ENCODE results near the gene ADORA3.

ADORA3 gene

GRCh38 chr1:111463029-111463683, 40.3 kb downstream of the ADORA3 start:
- peaks cover 46% of the 10 kb centered on the region for H3K36me3 ChIP-seq (ENCODE audit: control insufficient read depth, insufficient read depth, low read length)
- WGBS, 2 experiments (ENCODE audit: insufficient coverage in 2 of 2), result 93 to 94% methylated on average over 3 to 4 of the region's 4 CpGs
- no peaks in the 10 kb centered on the region for H3K9me3 ChIP-seq (ENCODE audit: control insufficient read depth, low read length)
- no peaks in the 10 kb centered on the region for H3K4me1 ChIP-seq (ENCODE audit: control insufficient read depth, insufficient read depth, low read length, poor library complexity, severe bottlenecking)
- H3K4me3 ChIP-seq (ENCODE audit: extremely low read depth, insufficient read depth, low read length, poor library complexity, severe bottlenecking), result no peak overlapping the region
- H3K27ac ChIP-seq (ENCODE audit: low read depth, low read length, severe bottlenecking), result no peak overlapping the region

DNA sequence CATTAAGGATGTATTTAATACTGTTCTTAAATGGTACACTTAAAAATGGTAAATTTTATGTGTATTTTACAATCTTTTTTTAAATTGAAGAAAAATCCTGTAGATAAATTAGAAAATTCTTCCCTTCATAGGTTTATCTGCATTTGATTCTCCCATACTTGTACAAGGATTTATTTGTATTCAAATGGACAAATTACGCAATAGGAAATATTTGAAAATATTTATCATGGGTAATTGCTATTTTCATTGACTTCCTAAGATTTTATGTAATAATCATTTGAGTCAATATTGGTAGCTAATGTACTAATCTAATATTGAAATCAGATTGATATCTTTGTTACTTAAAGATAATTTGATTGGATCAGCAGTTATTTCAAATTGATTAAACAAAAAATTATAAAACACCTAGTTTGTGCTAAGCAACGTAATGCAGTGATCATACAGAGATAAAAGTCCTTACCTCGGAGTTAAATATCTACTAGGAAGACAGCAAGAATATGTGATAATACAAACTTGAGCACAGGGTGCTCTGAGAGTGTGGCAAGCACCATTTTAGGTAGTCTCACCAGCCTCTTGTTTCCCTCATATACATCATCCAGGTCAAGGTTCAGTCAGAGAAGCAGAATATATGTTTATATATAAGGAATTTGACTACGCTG, 40.9 kb downstream of the ADORA3 start:
- 100% methylated on average over 1 of the region's 4 CpGs; no CpG with 5 or more reads in 1 of the 2 experiments for WGBS, 2 experiments (ENCODE audit: insufficient coverage in 2 of 2)
- Histone ChIP-seq H3K9me3 (ENCODE audit: control insufficient read depth, low read length) (no peaks in the 10 kb centered on the region), H3K36me3 (ENCODE audit: control insufficient read depth, insufficient read depth, low read length) (peaks cover 50% of the 10 kb centered on the region), H3K4me1 (ENCODE audit: control insufficient read depth, insufficient read depth, low read length, poor library complexity, severe bottlenecking) (no peaks in the 10 kb centered on the region), H3K4me3 (ENCODE audit: extremely low read depth, insufficient read depth, low read length, poor library complexity, severe bottlenecking) (no peak overlapping the region), H3K27ac (ENCODE audit: low read depth, low read length, severe bottlenecking) (no peak overlapping the region)

DNA sequence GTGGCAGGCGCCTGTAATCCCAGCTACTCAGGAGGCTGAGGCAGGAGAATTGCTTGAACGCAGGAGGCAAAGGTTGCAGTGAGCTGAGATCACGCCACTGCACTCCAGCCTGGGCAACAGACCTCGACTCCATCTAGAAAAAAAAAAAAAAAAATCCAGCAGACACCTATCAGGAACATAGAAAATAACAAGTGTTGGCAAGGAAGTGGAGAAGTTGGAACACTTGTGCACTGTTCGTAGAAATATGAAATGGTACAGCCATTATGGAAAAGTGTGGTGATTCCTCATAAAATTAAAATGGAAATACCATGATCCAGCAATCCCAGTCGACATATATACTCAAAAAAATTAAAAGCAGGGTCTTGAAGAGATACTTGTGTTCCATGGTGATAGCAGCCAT, 41.7 kb downstream of the ADORA3 start:
- no peak overlapping the region for H3K27ac ChIP-seq (ENCODE audit: low read depth, low read length, severe bottlenecking)
- 85 to 96% methylated on average over 2 to 3 of the region's 6 CpGs for WGBS, 2 experiments (ENCODE audit: insufficient coverage in 2 of 2)
- H3K36me3 ChIP-seq (ENCODE audit: control insufficient read depth, insufficient read depth, low read length), result peaks cover 57% of the 10 kb centered on the region
- no peak overlapping the region for H3K4me3 ChIP-seq (ENCODE audit: extremely low read depth, insufficient read depth, low read length, poor library complexity, severe bottlenecking)
- H3K4me1 ChIP-seq (ENCODE audit: control insufficient read depth, insufficient read depth, low read length, poor library complexity, severe bottlenecking), result no peaks in the 10 kb centered on the region
- no peaks in the 10 kb centered on the region for H3K9me3 ChIP-seq (ENCODE audit: control insufficient read depth, low read length)

DNA sequence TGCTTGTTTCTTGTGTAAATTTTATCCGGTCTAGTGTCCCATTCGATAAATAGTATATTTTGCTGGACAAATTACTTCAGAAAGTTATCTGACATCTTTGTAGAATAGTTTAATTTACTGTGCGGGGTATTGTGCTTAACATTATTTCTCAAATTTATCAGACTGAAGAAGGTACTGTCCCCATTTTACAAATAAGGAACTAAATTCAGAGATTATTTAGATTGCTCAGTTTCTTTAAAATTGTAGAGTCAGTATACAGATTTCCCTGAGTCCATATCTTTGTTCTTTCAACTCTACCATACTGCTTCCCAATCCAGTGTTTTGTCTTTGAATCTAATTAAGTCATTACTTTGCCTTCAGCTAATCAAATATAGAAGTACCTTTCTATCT, 47.8 kb downstream of the ADORA3 start:
- Histone ChIP-seq H3K4me3 (ENCODE audit: extremely low read depth, insufficient read depth, low read length, poor library complexity, severe bottlenecking) (no peak overlapping the region), H3K36me3 (ENCODE audit: control insufficient read depth, insufficient read depth, low read length) (peaks cover 93% of the 10 kb centered on the region), H3K4me1 (ENCODE audit: control insufficient read depth, insufficient read depth, low read length, poor library complexity, severe bottlenecking) (no peaks in the 10 kb centered on the region), H3K27ac (ENCODE audit: low read depth, low read length, severe bottlenecking) (no peak overlapping the region), H3K9me3 (ENCODE audit: control insufficient read depth, low read length) (no peaks in the 10 kb centered on the region)
- WGBS, 2 experiments (ENCODE audit: insufficient coverage in 2 of 2), result no CpG with 5 or more reads among the region's 3 CpGs

GRCh38 chr1:111454859-111455641, 48.4 kb downstream of the ADORA3 start:
- Histone ChIP-seq H3K9me3 (ENCODE audit: control insufficient read depth, low read length) (no peaks in the 10 kb centered on the region), H3K4me3 (ENCODE audit: extremely low read depth, insufficient read depth, low read length, poor library complexity, severe bottlenecking) (no peak overlapping the region), H3K36me3 (ENCODE audit: control insufficient read depth, insufficient read depth, low read length) (peaks cover 88% of the 10 kb centered on the region), H3K27ac (ENCODE audit: low read depth, low read length, severe bottlenecking) (no peak overlapping the region), H3K4me1 (ENCODE audit: control insufficient read depth, insufficient read depth, low read length, poor library complexity, severe bottlenecking) (no peaks in the 10 kb centered on the region)
- 83% methylated on average over 1 of the region's 5 CpGs; no CpG with 5 or more reads in 1 of the 2 experiments for WGBS, 2 experiments (ENCODE audit: insufficient coverage in 2 of 2)

DNA sequence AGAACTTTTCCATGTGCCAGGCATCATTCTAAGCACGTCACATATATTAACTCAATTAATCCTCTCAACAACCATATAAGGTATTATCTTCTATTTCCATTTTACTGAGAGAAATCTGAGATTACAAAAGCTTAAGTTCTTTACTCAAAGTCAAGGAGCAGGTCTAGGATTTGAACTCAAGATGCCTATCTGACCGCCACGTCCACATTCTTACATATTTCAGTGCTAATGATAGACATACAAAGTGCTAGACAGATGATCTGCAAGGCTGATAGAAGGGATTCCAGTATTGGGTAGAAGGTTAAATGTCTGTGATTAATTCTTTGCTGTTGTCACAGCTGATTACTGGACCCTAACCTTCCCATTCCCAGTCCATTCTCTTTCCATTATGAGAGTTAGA, 49.7 kb downstream of the ADORA3 start:
- H3K36me3 ChIP-seq (ENCODE audit: control insufficient read depth, insufficient read depth, low read length), result peaks cover 78% of the 10 kb centered on the region
- no peak overlapping the region for H3K27ac ChIP-seq (ENCODE audit: low read depth, low read length, severe bottlenecking)
- no peaks in the 10 kb centered on the region for H3K9me3 ChIP-seq (ENCODE audit: control insufficient read depth, low read length)
- no peaks in the 10 kb centered on the region for H3K4me1 ChIP-seq (ENCODE audit: control insufficient read depth, insufficient read depth, low read length, poor library complexity, severe bottlenecking)
- WGBS, 2 experiments (ENCODE audit: insufficient coverage in 2 of 2), result no CpG with 5 or more reads among the region's 3 CpGs
- H3K4me3 ChIP-seq (ENCODE audit: extremely low read depth, insufficient read depth, low read length, poor library complexity, severe bottlenecking), result no peak overlapping the region

DNA sequence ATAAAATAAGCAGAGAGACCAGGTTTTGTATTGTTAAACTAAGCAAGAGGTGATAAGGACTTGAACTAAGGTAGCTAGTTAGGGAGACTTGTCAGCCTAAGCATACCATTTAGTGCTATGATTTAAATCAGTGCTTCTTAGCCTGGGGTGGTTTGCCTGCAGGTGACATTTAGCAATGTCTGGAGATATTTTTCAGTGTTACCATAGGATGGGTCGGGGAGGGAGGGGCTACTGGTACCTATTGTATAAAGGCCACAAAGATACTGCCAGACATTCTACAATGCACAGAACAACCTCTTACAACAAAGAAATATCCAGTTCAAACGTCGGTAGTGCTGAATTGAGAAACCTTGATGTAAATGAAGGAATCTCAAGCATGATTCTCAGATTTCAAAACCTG, 50.9 kb downstream of the ADORA3 start:
- no CpG with 5 or more reads among the region's 3 CpGs for WGBS, 2 experiments (ENCODE audit: insufficient coverage in 2 of 2)
- no peak overlapping the region for H3K27ac ChIP-seq (ENCODE audit: low read depth, low read length, severe bottlenecking)
- H3K36me3 ChIP-seq (ENCODE audit: control insufficient read depth, insufficient read depth, low read length), result peaks cover 66% of the 10 kb centered on the region
- H3K4me1 ChIP-seq (ENCODE audit: control insufficient read depth, insufficient read depth, low read length, poor library complexity, severe bottlenecking), result peaks cover 2% of the 10 kb centered on the region
- H3K9me3 ChIP-seq (ENCODE audit: control insufficient read depth, low read length), result no peaks in the 10 kb centered on the region
- H3K4me3 ChIP-seq (ENCODE audit: extremely low read depth, insufficient read depth, low read length, poor library complexity, severe bottlenecking), result no peak overlapping the region

DNA sequence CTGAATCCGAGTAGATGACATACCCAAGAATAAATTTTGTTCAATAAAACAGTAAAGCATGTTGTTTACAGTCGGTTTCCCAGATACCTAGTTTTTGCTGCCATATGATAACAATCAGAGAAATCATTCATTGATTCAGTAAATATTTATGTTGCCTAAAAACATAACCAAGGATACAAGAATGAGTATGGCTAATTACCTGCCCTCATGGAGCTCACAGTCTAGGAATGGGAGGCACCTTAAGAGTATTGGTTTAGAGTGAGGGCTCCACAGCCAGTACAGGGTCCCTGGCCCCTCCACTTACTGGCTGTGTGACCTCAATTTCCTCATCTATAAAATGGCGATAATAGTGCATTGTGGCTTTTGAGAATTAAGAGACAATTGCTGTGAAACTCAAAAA, 53.2 kb downstream of the ADORA3 start:
- Histone ChIP-seq H3K9me3 (ENCODE audit: control insufficient read depth, low read length) (no peaks in the 10 kb centered on the region), H3K4me1 (ENCODE audit: control insufficient read depth, insufficient read depth, low read length, poor library complexity, severe bottlenecking) (peaks cover 10% of the 10 kb centered on the region), H3K36me3 (ENCODE audit: control insufficient read depth, insufficient read depth, low read length) (peaks cover 65% of the 10 kb centered on the region), H3K27ac (ENCODE audit: low read depth, low read length, severe bottlenecking) (no peak overlapping the region), H3K4me3 (ENCODE audit: extremely low read depth, insufficient read depth, low read length, poor library complexity, severe bottlenecking) (peak overlapping the region; percentile 89)
- WGBS, 2 experiments (ENCODE audit: insufficient coverage in 2 of 2), result 100% methylated on average over 1 of the region's 3 CpGs; no CpG with 5 or more reads in 1 of the 2 experiments

DNA sequence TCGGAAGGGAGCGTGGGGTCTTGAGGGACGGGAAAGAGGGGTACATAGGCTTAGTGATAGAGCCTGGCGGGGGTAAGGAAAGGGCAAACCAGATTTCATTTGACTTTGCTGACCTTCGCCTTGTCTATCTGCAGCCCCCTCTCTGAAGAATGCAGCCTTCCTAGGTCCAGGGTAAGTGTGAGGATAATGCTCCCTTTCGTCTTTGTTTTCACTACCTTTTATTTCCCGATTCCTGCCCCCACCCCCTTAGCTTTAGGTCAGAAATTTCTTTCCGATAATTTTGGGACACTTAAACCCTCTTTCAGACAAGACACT, 53.8 kb downstream of the ADORA3 start:
- Histone ChIP-seq H3K9me3 (ENCODE audit: control insufficient read depth, low read length) (no peaks in the 10 kb centered on the region), H3K4me3 (ENCODE audit: extremely low read depth, insufficient read depth, low read length, poor library complexity, severe bottlenecking) (peak overlapping the region; percentile 89), H3K4me1 (ENCODE audit: control insufficient read depth, insufficient read depth, low read length, poor library complexity, severe bottlenecking) (peaks cover 10% of the 10 kb centered on the region), H3K36me3 (ENCODE audit: control insufficient read depth, insufficient read depth, low read length) (peaks cover 65% of the 10 kb centered on the region), H3K27ac (ENCODE audit: low read depth, low read length, severe bottlenecking) (peak overlapping the region; percentile 87)
- WGBS, 2 experiments (ENCODE audit: insufficient coverage in 2 of 2), result 0% methylated on average over 6 to 7 of the region's 8 CpGs

All from mesodermal cell (in vitro differentiated cells).